Fibroblast of mammary gland (primary cell): ENCODE results near the gene CD2AP.

Experiments
- DNase-seq: peaks from one replicate; pipeline ENCODE4 v3.0.0-alpha.2; 2010; ENCODE audit warnings: low read depth
- H3K4me3 ChIP-seq: 2 replicates; pipeline ENCODE4 v1.5.1; 2011; ENCODE audit warnings: low read depth, mild to moderate bottlenecking, low read length, moderate library complexity; ENCODE audit not compliant: control insufficient read depth
- TF ChIP-seq, protein P1 (sequence below): conservative IDR thresholded peaks from 2 replicates; pipeline ENCODE4 v1.5.1; 2011; ENCODE audit warnings: low read depth, low read length, inconsistent platforms; ENCODE audit not compliant: control insufficient read depth, insufficient read depth

Gene CD2AP

DNA sequence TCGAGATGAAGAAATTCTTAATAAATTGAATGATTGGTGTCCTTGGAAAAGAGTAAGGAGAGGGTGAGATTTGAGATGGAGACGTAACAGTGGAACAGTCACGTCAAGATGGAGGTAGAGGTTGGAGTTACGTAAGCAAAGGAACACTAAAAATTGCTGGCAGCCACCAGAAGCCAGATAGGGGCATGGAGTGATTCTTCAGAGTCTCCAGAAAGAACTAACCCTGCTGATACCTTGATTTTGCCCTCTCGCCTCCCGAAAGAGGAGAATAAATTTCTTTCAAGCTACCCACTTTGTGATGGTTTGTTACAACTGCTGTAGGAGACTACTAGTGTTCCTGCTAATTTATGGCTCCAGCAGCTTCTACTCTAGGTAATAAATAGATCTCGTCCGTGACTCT, 17.6 kb downstream of the CD2AP start:
- TF ChIP-seq, protein P1, sequence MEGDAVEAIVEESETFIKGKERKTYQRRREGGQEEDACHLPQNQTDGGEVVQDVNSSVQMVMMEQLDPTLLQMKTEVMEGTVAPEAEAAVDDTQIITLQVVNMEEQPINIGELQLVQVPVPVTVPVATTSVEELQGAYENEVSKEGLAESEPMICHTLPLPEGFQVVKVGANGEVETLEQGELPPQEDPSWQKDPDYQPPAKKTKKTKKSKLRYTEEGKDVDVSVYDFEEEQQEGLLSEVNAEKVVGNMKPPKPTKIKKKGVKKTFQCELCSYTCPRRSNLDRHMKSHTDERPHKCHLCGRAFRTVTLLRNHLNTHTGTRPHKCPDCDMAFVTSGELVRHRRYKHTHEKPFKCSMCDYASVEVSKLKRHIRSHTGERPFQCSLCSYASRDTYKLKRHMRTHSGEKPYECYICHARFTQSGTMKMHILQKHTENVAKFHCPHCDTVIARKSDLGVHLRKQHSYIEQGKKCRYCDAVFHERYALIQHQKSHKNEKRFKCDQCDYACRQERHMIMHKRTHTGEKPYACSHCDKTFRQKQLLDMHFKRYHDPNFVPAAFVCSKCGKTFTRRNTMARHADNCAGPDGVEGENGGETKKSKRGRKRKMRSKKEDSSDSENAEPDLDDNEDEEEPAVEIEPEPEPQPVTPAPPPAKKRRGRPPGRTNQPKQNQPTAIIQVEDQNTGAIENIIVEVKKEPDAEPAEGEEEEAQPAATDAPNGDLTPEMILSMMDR = no peak
- no peak overlapping the region for H3K4me3 ChIP-seq
- DNase-seq = no peak

GRCh38 chr6:47495954-47496545, 18.5 kb downstream of the CD2AP start:
- H3K4me3 ChIP-seq = no peak overlapping the region
- TF ChIP-seq, protein P1 = no peak
- no peak for DNase-seq

DNA sequence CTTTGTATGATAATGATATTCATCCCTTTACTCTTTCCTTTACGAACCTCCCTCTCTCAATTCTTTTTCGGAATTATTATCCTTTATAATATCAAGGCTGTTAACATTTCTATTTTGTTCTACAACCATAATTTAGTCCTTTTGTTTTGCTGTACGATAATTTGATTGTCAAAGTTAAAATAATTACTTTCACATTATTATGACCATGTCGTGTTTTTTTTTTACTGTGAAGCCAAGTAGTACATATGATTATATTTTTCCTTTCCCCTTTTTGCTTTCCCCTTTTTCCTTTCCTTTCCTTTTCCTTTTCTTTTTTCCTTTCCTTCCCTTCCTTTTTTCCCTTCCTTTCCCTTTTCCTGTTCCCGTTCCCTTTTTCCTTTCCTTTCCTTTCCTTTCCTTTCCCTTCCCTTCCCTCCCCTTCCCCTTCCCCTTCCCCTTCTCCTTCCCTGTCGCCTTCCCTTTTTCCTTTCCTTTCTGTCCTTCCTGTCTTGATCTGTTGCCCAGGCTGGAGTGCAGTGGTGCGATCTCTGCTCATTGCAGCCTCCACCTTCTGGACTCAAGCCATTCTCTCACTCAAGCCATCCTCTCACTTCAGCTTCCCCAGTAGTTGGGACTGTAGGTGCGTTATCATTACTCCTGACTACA, 19.5 kb downstream of the CD2AP start:
- DNase-seq = no peak

GRCh38 chr6:47502920-47503319, 25.3 kb downstream of the CD2AP start:
- DNase-seq = no peak
- H3K4me3 ChIP-seq = no peak overlapping the region
- TF ChIP-seq, protein P1 = no peak

More for the DNA sequence above, 19.5 kb downstream of the CD2AP start:
- no peak overlapping the region for H3K4me3 ChIP-seq
- TF ChIP-seq, protein P1 = no peak

GRCh38 chr6:47509937-47510336, 32.3 kb downstream of the CD2AP start:
- TF ChIP-seq, protein P1 = no peak
- H3K4me3 ChIP-seq = no peak overlapping the region
- DNase-seq = no peak

DNA sequence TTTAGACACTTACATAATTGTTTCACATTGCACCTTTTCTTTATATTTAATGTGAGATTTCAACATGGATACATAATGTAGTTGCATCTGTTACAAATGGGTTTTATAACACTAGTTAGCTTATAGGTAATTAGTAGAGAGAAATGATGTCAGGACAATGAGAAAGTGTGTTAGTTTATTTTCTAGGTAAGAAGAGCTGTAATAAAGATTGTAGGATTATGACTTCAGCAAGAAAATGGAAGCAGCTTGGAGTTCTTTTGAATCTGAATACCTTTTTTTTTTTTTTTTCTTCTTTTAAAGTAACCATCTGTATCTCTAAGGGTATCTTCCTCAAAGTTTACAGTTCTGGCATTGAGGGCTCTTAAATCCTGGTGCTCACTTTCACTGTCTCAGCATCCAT, 35.3 kb downstream of the CD2AP start:
- H3K4me3 ChIP-seq = no peak overlapping the region
- TF ChIP-seq, protein P1 = no peak
- peak; percentile 0 for DNase-seq

DNA sequence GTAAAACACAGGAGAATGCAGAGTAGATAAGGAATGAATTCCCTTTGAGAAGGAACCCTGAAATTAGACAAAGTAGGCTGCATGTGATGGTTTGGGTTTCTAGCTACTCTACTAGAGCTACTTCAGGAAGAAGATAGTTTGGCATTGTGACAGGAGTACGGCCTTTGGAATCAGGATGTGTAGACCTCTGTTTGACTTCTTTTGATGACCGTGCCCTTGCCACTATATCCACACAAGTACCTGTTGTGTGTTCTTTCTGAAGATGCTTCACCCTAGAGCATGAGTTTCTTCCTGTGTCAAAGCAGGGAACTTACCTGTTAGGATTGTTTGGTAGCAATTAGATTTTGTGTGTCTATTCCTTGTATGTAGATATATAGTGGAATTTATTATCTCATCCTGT, 41.7 kb downstream of the CD2AP start:
- no peak for DNase-seq
- H3K4me3 ChIP-seq = no peak overlapping the region
- TF ChIP-seq, protein P1 = no peak
